ENCODE data around the gene ZC3HAV1.
"Not testable (repeated sequence)": the region's sequence is repeated elsewhere in the genome, so short reads cannot be mapped to it uniquely, and the experiment has no call there.

The ZC3HAV1 gene

GRCh38 chr7:139112316-139112715 is 2.8 kb upstream of the ZC3HAV1 start:
- no peak for DNase-seq (ENCODE audit: low spot score)

- no peak for DNase-seq (ENCODE audit: low spot score)
These were observed 2.3 kb upstream of the ZC3HAV1 start for GRCh38 chr7:139111811-139112301.

GRCh38 chr7:139111147-139111546 is 1.6 kb upstream of the ZC3HAV1 start:
- no peak for DNase-seq (ENCODE audit: low spot score)

GRCh38 chr7:139109983-139110411 is 477 bp upstream of the ZC3HAV1 start:
- DNase-seq (ENCODE audit: low spot score) = no peak

- DNase-seq (ENCODE audit: low spot score) = peak; percentile 80
These were observed 993 bp downstream of the ZC3HAV1 start for GRCh38 chr7:139108266-139109187.

- DNase-seq (ENCODE audit: low spot score) = peak; percentile 47
These were observed 2.6 kb downstream of the ZC3HAV1 start for GRCh38 chr7:139106959-139107358.

- DNase-seq (ENCODE audit: low spot score) = not testable (repeated sequence)
These were observed 3.3 kb downstream of the ZC3HAV1 start for GRCh38 chr7:139106227-139106626.

- no peak for DNase-seq (ENCODE audit: low spot score)
These were observed 4.0 kb downstream of the ZC3HAV1 start for GRCh38 chr7:139105484-139105883.

GRCh38 chr7:139104091-139104450 is 5.4 kb downstream of the ZC3HAV1 start:
- DNase-seq (ENCODE audit: low spot score) = no peak

GRCh38 chr7:139103057-139103815 is 6.3 kb downstream of the ZC3HAV1 start:
- no peak for DNase-seq (ENCODE audit: low spot score)

GRCh38 chr7:139101637-139102158 is 7.8 kb downstream of the ZC3HAV1 start:
- DNase-seq (ENCODE audit: low spot score) = not testable (repeated sequence)

GRCh38 chr7:139099172-139099947 is 10.2 kb downstream of the ZC3HAV1 start:
- DNase-seq (ENCODE audit: low spot score) = no peak

- DNase-seq (ENCODE audit: low spot score) = peak; percentile 95
These were observed 14.3 kb downstream of the ZC3HAV1 start for GRCh38 chr7:139095194-139095659.

- no peak for DNase-seq (ENCODE audit: low spot score)
These were observed 14.9 kb downstream of the ZC3HAV1 start for GRCh38 chr7:139094596-139094995.

GRCh38 chr7:139094030-139094429 is 15.5 kb downstream of the ZC3HAV1 start:
- no peak for DNase-seq (ENCODE audit: low spot score)

GRCh38 chr7:139093512-139093911 is 16.0 kb downstream of the ZC3HAV1 start:
- not testable (repeated sequence) for DNase-seq (ENCODE audit: low spot score)

GRCh38 chr7:139092090-139092796 is 17.3 kb downstream of the ZC3HAV1 start:
- no peak for DNase-seq (ENCODE audit: low spot score)

GRCh38 chr7:139091677-139091996 is 17.9 kb downstream of the ZC3HAV1 start:
- DNase-seq (ENCODE audit: low spot score) = no peak

GRCh38 chr7:139089118-139089517 is 20.4 kb downstream of the ZC3HAV1 start:
- no peak for DNase-seq (ENCODE audit: low spot score)

- DNase-seq (ENCODE audit: low spot score) = no peak
These were observed 21.3 kb downstream of the ZC3HAV1 start for GRCh38 chr7:139088268-139088667.

- DNase-seq (ENCODE audit: low spot score) = no peak
These were observed 22.3 kb downstream of the ZC3HAV1 start for GRCh38 chr7:139087212-139087611.

Measured in NAMALWA (cell line).